ENCODE results near the gene PRRT1. TPM values are rescaled to one million over a fixed set of nuclear protein-coding genes. Genes with fewer than 3 reads are reported as not detected.
A peak's percentile ranks its signal among the peaks of the same experiment; 100 is the strongest.
"Not testable (repeated sequence)": the region's sequence is repeated elsewhere in the genome, so short reads cannot be mapped to it uniquely, and the experiment has no call there.

PRRT1 gene
- total RNA-seq, 1 donor from 2014 or later: 2.9 TPM

DNA sequence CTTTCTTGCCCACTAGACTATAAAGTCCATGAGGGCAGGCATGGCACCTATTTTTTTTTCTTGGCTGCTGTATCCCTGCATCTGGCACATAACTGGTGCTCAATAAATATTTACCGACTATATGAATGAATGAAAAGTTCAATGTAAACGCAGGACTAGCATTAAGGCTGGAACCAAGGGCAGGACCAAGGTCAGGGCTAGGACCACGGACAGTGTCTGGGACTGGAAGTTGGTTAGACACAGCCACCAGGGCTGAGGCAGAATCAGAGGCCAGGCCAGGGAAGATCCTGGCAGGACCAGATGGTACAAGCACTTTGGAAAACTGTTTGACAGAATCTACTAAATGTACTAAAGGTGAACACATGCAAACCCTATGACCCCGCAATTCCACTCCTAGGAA, 46.3 kb downstream of the PRRT1 start:
- no peak overlapping the region for H3K27ac Mint-ChIP-seq
- no peak overlapping the region for H3K4me3 Mint-ChIP-seq (ENCODE audit: low read depth)
- peaks cover 27% of the 10 kb centered on the region for H3K27me3 Mint-ChIP-seq
- H3K9me3 Mint-ChIP-seq (ENCODE audit: low read depth): no peaks in the 10 kb centered on the region
- DNase-seq (ENCODE audit: low spot score, unreplicated experiment): no peak
- peaks cover 14% of the 10 kb centered on the region for H3K4me1 Mint-ChIP-seq (ENCODE audit: low read depth)
- TF ChIP-seq, protein P1, sequence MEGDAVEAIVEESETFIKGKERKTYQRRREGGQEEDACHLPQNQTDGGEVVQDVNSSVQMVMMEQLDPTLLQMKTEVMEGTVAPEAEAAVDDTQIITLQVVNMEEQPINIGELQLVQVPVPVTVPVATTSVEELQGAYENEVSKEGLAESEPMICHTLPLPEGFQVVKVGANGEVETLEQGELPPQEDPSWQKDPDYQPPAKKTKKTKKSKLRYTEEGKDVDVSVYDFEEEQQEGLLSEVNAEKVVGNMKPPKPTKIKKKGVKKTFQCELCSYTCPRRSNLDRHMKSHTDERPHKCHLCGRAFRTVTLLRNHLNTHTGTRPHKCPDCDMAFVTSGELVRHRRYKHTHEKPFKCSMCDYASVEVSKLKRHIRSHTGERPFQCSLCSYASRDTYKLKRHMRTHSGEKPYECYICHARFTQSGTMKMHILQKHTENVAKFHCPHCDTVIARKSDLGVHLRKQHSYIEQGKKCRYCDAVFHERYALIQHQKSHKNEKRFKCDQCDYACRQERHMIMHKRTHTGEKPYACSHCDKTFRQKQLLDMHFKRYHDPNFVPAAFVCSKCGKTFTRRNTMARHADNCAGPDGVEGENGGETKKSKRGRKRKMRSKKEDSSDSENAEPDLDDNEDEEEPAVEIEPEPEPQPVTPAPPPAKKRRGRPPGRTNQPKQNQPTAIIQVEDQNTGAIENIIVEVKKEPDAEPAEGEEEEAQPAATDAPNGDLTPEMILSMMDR (IDR thresholded peaks at IDR 0.05; ENCODE audit: unreplicated experiment): no peak
- H3K36me3 Mint-ChIP-seq (ENCODE audit: insufficient read depth): no peaks in the 10 kb centered on the region

DNA sequence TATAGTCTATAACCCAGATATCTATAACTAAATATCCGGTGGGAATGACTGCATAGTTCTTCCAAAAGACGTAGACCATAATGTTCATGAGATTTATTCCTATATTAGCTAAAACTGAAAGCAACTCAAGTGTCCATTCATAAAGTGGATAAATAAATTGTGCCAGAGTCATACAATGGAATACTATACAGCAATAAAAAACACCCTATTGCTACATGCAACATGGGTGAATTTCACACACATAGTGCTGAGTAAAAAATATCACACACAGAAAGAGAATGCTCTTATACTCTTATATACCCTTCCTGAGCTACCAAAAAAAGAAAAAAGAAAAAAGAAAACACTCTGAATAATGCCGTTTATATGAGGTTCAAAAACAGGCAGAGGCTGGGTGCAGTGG, 49.5 kb downstream of the PRRT1 start:
- Mint-ChIP-seq H3K27me3 (peaks cover 8% of the 10 kb centered on the region), H3K4me1 (ENCODE audit: low read depth) (no peaks in the 10 kb centered on the region), H3K9me3 (ENCODE audit: low read depth) (no peaks in the 10 kb centered on the region), H3K4me3 (ENCODE audit: low read depth) (no peak overlapping the region), H3K27ac (no peak overlapping the region), H3K36me3 (ENCODE audit: insufficient read depth) (no peaks in the 10 kb centered on the region)
- no peak for DNase-seq (ENCODE audit: low spot score, unreplicated experiment)
- TF ChIP-seq, protein P1 (IDR thresholded peaks at IDR 0.05; ENCODE audit: unreplicated experiment): no peak

DNA sequence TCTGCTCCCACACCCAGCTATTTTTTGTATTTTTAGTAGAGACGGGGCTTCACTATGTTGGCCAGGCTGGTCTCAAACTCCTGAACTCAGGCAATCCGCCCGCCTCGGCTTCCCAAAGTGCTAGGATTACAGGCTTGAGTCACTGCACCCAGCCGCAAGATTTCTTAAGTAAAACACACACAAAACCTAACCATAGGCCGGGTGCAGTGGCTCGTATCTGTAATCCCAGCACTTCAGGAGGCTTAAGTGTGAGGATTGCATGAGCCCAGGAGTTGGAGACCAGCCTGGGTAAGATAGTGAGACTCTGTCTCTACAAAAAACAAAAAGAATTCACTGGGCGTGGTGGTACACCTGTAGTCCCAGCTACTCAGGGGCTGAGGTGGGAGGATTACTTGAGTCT, 51.5 kb downstream of the PRRT1 start:
- not testable (repeated sequence) for H3K4me1 Mint-ChIP-seq (ENCODE audit: low read depth); H3K36me3 Mint-ChIP-seq (ENCODE audit: insufficient read depth); H3K4me3 Mint-ChIP-seq (ENCODE audit: low read depth); DNase-seq (ENCODE audit: low spot score, unreplicated experiment); H3K9me3 Mint-ChIP-seq (ENCODE audit: low read depth); H3K27ac Mint-ChIP-seq
- peaks cover 11% of the 10 kb centered on the region for H3K27me3 Mint-ChIP-seq

Small RNA genes lying within 50 kb of the gene (microRNA-seq; reads per million reads assigned to microRNA genes)
- gene MIR6721 (ENCODE audit: borderline number of aligned reads, unreplicated experiment): 10.7 reads per million, percentile 19 among the genes with 10 or more reads in this experiment
- gene MIR6833 (ENCODE audit: borderline number of aligned reads, unreplicated experiment): not detected

Other genes starting within 250 kb of the PRRT1 start
- 47.1 and 55.5 TPM in 2 replicates for gene ZBTB12, start 249.9 kb downstream of the PRRT1 start, total RNA-seq
- gene C2, start 224.2 kb downstream of the PRRT1 start, total RNA-seq: 0.47 and 0.65 TPM in 2 replicates
- 3.9 and 4.7 TPM in 2 replicates for gene CFB, start 205.8 kb downstream of the PRRT1 start, total RNA-seq
- gene NELFE, start 193.0 kb downstream of the PRRT1 start, total RNA-seq: 67.2 and 71.8 TPM in 2 replicates
- 97.9 and 103 TPM in 2 replicates for gene SKIC2, start 192.8 kb downstream of the PRRT1 start, total RNA-seq
- gene DXO, start 179.8 kb downstream of the PRRT1 start, total RNA-seq: 26.3 and 29.4 TPM in 2 replicates
- 13.1 and 14.1 TPM in 2 replicates for gene C4A, start 169.9 kb downstream of the PRRT1 start, total RNA-seq
- 6.6 and 8.4 TPM in 2 replicates for gene C4B, start 137.1 kb downstream of the PRRT1 start, total RNA-seq
- gene CYP21A2, start 113.5 kb downstream of the PRRT1 start, total RNA-seq: 0.38 and 0.67 TPM in 2 replicates
- 10.3 and 14.6 TPM in 2 replicates for gene TNXB, start 42.6 kb downstream of the PRRT1 start, total RNA-seq
- gene ATF6B, start 23.7 kb downstream of the PRRT1 start, total RNA-seq: 89.4 and 95.0 TPM in 2 replicates
- gene FKBPL, start 21.7 kb downstream of the PRRT1 start, total RNA-seq: 8.4 and 8.7 TPM in 2 replicates
- 75.5 and 80.8 TPM in 2 replicates for gene PPT2, start 2.2 kb upstream of the PRRT1 start, total RNA-seq
- gene EGFL8, start 12.7 kb upstream of the PRRT1 start, total RNA-seq: 68.3 and 83.1 TPM in 2 replicates
- gene AGPAT1, start 24.1 kb upstream of the PRRT1 start, total RNA-seq: 94.1 and 102 TPM in 2 replicates
- 91.2 and 92.2 TPM in 2 replicates for gene RNF5, start 26.5 kb upstream of the PRRT1 start, total RNA-seq
- gene AGER, start 32.3 kb upstream of the PRRT1 start, total RNA-seq: 28.5 and 29.9 TPM in 2 replicates
- gene PBX2, start 38.3 kb upstream of the PRRT1 start, total RNA-seq: 260 and 261 TPM in 2 replicates
- 6.1 and 6.5 TPM in 2 replicates for gene GPSM3, start 40.7 kb upstream of the PRRT1 start, total RNA-seq
- gene NOTCH4, start 72.1 kb upstream of the PRRT1 start, total RNA-seq: 4.3 and 4.7 TPM in 2 replicates
- gene TSBP1, start 220.0 kb upstream of the PRRT1 start, total RNA-seq: not detected in 2 replicates